Measurements from ENCODE around the gene SPATA20. TPM values are rescaled to one million over a fixed set of nuclear protein-coding genes. Genes with fewer than 3 reads are reported as not detected.

SPATA20 gene
- total RNA-seq, 2 donors from 2014 or later: 65.6 to 75.2 TPM

- intact Hi-C loops (cut with DNase I): loop anchor here (5.0 kb wide), 1 partner anchor 51 kb away; no protein-coding TSS in a partner anchor
Measured at GRCh38 chr17:50533720-50534148, 13.2 kb upstream of the SPATA20 start.

GRCh38 chr17:50534222-50534978, 12.6 kb upstream of the SPATA20 start:
- H3K4me3 ChIP-seq: no peak overlapping the region
- intact Hi-C loops (cut with DNase I): loop anchor here (5.0 kb wide), 1 partner anchor 52 kb away; no protein-coding TSS in a partner anchor
- peaks cover 5% of the 10 kb centered on the region in 2 donors for H3K36me3 ChIP-seq (replicated peaks in 1 of 2; ENCODE audit: insufficient read depth in 1 of 2, low read depth in 2 of 2)
- ATAC-seq (peak; percentile 82), DNase-seq (peak; percentile 80 to 89 (median 82))
- TF ChIP-seq CTCF (IDR thresholded peaks at IDR 0.05) (peak; percentile 36 to 79 (median 62)), POLR2A (IDR thresholded peaks at IDR 0.05) (peak; percentile 63 to 74 (median 67))
- H3K4me1 ChIP-seq: peaks cover 79% of the 10 kb centered on the region
- H3K9me3 ChIP-seq: no peaks in the 10 kb centered on the region
- peak overlapping the region; percentile 79 to 96 (median 90) for H3K27ac ChIP-seq
- WGBS, 2 donors: 6 to 10% methylated on average over 15 to 24 of the region's 24 CpGs
- no peaks in the 10 kb centered on the region for H3K27me3 ChIP-seq

More at GRCh38 chr17:50533720-50534148, 13.2 kb upstream of the SPATA20 start:
- WGBS, 2 donors: 1% methylated on average over 16 to 17 of the region's 17 CpGs
- H3K9me3 ChIP-seq: no peaks in the 10 kb centered on the region
- peak overlapping the region; percentile 16 to 28 for H3K4me3 ChIP-seq
- H3K36me3 ChIP-seq (replicated peaks in 1 of 2; ENCODE audit: insufficient read depth in 1 of 2, low read depth in 2 of 2): peaks cover 5% of the 10 kb centered on the region in 2 donors
- H3K4me1 ChIP-seq: peaks cover 74% of the 10 kb centered on the region
- ATAC-seq (peak; percentile 82), DNase-seq (peak; percentile 84 to 91 (median 87))
- no peak for TF ChIP-seq CTCF (IDR thresholded peaks at IDR 0.05)
- peak in 2 of 3 donors; percentile 56 to 58 for TF ChIP-seq POLR2A (IDR thresholded peaks at IDR 0.05)
- H3K27me3 ChIP-seq: no peaks in the 10 kb centered on the region
- H3K27ac ChIP-seq: peak overlapping the region; percentile 79 to 96 (median 90)

DNA sequence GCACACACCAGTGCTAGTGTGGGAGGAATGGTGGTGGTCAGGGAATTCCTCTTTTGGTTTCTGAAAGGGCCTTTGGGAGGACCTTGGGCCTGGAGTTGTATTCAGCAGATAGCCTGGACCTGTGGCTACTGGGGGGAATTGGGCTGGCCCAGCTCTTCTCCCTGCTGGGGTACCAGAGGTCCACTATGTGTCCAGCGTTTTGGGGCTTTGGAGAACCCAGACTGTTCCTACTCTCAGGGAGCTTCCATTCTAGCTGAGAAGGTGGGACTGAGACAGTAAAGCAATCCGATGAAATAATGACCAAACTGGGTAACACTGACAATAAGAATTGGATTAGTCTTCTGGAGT, 12.0 kb upstream of the SPATA20 start:
- Histone ChIP-seq H3K36me3 (replicated peaks in 1 of 2; ENCODE audit: insufficient read depth in 1 of 2, low read depth in 2 of 2) (peaks cover 5 to 8% of the 10 kb centered on the region in 2 donors), H3K9me3 (no peaks in the 10 kb centered on the region), H3K4me3 (no peak overlapping the region), H3K27ac (peak overlapping the region; percentile 79 to 96 (median 90)), H3K27me3 (no peaks in the 10 kb centered on the region), H3K4me1 (peaks cover 84% of the 10 kb centered on the region)
- WGBS, 2 donors: 65 to 90% methylated on average over 2 of the region's 2 CpGs
- DNase-seq: no peak
- intact Hi-C loops (cut with DNase I): loop anchor here (5.0 kb wide), 1 partner anchor 53 kb away; no protein-coding TSS in a partner anchor
- no peak for ATAC-seq
- TF ChIP-seq CTCF (IDR thresholded peaks at IDR 0.05): no peak
- no peak for TF ChIP-seq POLR2A (IDR thresholded peaks at IDR 0.05)

GRCh38 chr17:50535407-50535806, 11.6 kb upstream of the SPATA20 start:
- Histone ChIP-seq H3K27me3 (no peaks in the 10 kb centered on the region), H3K36me3 (replicated peaks in 1 of 2; ENCODE audit: insufficient read depth in 1 of 2, low read depth in 2 of 2) (peaks cover 5 to 8% of the 10 kb centered on the region in 2 donors), H3K27ac (peak overlapping the region; percentile 79 to 96 (median 90)), H3K9me3 (no peaks in the 10 kb centered on the region), H3K4me1 (peaks cover 89% of the 10 kb centered on the region), H3K4me3 (no peak overlapping the region)
- intact Hi-C loops (cut with DNase I): no loop called here
- TF ChIP-seq POLR2A (IDR thresholded peaks at IDR 0.05) (no peak), CTCF (IDR thresholded peaks at IDR 0.05) (no peak)
- no peak for ATAC-seq
- DNase-seq: no peak
- 46 to 54% methylated on average over 7 of the region's 7 CpGs for WGBS, 2 donors
